ENCODE measurements around the gene ICOS. TPM values are rescaled to one million over a fixed set of nuclear protein-coding genes. Genes with fewer than 3 reads are reported as not detected.
A peak's percentile ranks its signal among the peaks of the same experiment; 100 is the strongest.

ICOS gene
- polyA plus RNA-seq, 1 of the 3 experiments (the other 2 are of a cell fraction) = not detected

DNA sequence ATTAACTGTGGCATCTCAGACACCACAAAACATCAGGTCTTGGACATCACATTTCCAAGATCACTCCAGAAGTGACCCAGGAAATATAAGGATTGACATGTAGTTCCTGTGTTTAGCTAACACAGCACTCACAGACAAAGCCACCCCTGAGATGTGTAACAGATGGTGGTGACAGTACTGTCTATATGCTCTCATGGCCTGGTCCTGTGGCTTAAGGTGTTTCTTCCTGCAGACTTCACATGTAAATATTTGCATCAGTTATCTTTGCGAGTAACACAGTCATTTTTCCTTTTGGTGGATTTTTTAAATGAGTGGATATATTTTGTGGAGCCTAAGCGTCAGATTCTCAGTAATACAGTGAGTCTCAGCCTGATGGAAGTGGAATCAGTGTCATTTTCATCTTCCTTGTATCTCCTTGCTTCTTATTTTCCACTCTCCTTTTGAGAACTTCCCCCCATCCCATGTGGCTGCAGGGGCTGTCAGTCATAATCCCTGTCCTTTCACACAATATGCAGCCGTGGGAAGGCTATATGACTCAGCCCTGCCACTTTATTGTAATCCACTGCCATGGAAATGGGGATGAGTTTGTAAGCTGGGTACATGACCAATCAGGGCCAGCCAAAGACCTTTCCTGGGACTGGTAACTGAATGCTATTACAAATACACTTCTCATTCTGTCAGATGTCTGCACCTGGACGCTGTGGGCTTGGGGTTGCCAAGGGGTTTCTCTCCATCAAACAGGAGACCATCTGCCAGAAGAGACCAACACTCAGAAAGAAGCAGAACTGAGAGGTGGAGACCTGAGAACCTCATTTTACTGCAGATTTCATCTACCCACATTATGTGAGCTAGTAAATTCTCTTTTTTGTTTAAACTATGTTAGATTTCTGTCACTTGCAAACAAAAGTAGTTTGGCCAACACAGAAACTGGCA, 74.3 kb downstream of the ICOS start:
- peak overlapping the region in 1 of 2 experiments; percentile 67; a peak in 1 of 4 replicates for H3K27ac ChIP-seq (ENCODE audit: low read depth in 2 of 2, low read length in 1 of 2)
- no peaks in the 10 kb centered on the region for H3K9me3 ChIP-seq
- H4K20me1 ChIP-seq (ENCODE audit: insufficient read depth) = no peaks in the 10 kb centered on the region
- H3K4me3 ChIP-seq (ENCODE audit: low read depth in 2 of 2, low read length in 1 of 2) = no peak overlapping the region
- H3K79me2 ChIP-seq (ENCODE audit: insufficient read depth) = no peaks in the 10 kb centered on the region
- no peak overlapping the region for H3K4me2 ChIP-seq
- DNase-seq = no peak
- no peaks in the 10 kb centered on the region for H3K9me2 ChIP-seq
- WGBS (ENCODE audit: low lambda C conversion rate) = 15% methylated on average over 4 of the region's 4 CpGs
- POLR2A ChIA-PET = no interaction called here
- peaks cover 0 to 19% of the 10 kb centered on the region in 2 experiments; a peak in 2 of 4 replicates for H3K4me1 ChIP-seq (ENCODE audit: control insufficient read depth in 1 of 2, insufficient read depth in 2 of 2, low read depth in 1 of 2, low read length in 1 of 2)
- no peak overlapping the region for H3K9ac ChIP-seq
- no peak for TF ChIP-seq NRF1 (IDR thresholded peaks at IDR 0.05; ENCODE audit: low read depth, low read length)
- TF ChIP-seq, protein P1, sequence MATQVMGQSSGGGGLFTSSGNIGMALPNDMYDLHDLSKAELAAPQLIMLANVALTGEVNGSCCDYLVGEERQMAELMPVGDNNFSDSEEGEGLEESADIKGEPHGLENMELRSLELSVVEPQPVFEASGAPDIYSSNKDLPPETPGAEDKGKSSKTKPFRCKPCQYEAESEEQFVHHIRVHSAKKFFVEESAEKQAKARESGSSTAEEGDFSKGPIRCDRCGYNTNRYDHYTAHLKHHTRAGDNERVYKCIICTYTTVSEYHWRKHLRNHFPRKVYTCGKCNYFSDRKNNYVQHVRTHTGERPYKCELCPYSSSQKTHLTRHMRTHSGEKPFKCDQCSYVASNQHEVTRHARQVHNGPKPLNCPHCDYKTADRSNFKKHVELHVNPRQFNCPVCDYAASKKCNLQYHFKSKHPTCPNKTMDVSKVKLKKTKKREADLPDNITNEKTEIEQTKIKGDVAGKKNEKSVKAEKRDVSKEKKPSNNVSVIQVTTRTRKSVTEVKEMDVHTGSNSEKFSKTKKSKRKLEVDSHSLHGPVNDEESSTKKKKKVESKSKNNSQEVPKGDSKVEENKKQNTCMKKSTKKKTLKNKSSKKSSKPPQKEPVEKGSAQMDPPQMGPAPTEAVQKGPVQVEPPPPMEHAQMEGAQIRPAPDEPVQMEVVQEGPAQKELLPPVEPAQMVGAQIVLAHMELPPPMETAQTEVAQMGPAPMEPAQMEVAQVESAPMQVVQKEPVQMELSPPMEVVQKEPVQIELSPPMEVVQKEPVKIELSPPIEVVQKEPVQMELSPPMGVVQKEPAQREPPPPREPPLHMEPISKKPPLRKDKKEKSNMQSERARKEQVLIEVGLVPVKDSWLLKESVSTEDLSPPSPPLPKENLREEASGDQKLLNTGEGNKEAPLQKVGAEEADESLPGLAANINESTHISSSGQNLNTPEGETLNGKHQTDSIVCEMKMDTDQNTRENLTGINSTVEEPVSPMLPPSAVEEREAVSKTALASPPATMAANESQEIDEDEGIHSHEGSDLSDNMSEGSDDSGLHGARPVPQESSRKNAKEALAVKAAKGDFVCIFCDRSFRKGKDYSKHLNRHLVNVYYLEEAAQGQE (IDR thresholded peaks at IDR 0.05; ENCODE audit: low read depth, low read length) = no peak
- TF ChIP-seq RAD21 (IDR thresholded peaks at IDR 0.05; ENCODE audit: low read length) = no peak
- no peak for TF ChIP-seq CHD2 (IDR thresholded peaks at IDR 0.05; ENCODE audit: low read length, partially characterized antibody)
- no peak for TF ChIP-seq MEF2A (IDR thresholded peaks at IDR 0.05; ENCODE audit: borderline replicate concordance, low read depth)
- TF ChIP-seq, protein P2, sequence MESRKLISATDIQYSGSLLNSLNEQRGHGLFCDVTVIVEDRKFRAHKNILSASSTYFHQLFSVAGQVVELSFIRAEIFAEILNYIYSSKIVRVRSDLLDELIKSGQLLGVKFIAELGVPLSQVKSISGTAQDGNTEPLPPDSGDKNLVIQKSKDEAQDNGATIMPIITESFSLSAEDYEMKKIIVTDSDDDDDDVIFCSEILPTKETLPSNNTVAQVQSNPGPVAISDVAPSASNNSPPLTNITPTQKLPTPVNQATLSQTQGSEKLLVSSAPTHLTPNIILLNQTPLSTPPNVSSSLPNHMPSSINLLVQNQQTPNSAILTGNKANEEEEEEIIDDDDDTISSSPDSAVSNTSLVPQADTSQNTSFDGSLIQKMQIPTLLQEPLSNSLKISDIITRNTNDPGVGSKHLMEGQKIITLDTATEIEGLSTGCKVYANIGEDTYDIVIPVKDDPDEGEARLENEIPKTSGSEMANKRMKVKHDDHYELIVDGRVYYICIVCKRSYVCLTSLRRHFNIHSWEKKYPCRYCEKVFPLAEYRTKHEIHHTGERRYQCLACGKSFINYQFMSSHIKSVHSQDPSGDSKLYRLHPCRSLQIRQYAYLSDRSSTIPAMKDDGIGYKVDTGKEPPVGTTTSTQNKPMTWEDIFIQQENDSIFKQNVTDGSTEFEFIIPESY (IDR thresholded peaks at IDR 0.05; ENCODE audit: borderline replicate concordance, low read depth) = no peak
- TF ChIP-seq YY1 (IDR thresholded peaks at IDR 0.05; ENCODE audit: low read depth) = no peak
- no peak for TF ChIP-seq JUND (IDR thresholded peaks at IDR 0.05)
- TF ChIP-seq MXI1 (IDR thresholded peaks at IDR 0.05; ENCODE audit: low read depth, low read length) = no peak
- TF ChIP-seq POLR2AphosphoS5 (IDR thresholded peaks at IDR 0.05; ENCODE audit: low read depth, low read length) = no peak
- no peak for TF ChIP-seq RFX5 (IDR thresholded peaks at IDR 0.05; ENCODE audit: low read length)
- no peak for TF ChIP-seq RXRA (IDR thresholded peaks at IDR 0.05; ENCODE audit: borderline replicate concordance, low read depth)
- TF ChIP-seq, protein P3, sequence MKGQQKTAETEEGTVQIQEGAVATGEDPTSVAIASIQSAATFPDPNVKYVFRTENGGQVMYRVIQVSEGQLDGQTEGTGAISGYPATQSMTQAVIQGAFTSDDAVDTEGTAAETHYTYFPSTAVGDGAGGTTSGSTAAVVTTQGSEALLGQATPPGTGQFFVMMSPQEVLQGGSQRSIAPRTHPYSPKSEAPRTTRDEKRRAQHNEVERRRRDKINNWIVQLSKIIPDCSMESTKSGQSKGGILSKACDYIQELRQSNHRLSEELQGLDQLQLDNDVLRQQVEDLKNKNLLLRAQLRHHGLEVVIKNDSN (IDR thresholded peaks at IDR 0.05; ENCODE audit: borderline replicate concordance, low read depth) = no peak
- TF ChIP-seq RCOR1 (IDR thresholded peaks at IDR 0.05; ENCODE audit: low read length) = no peak
- TF ChIP-seq TCF12 (IDR thresholded peaks at IDR 0.05) = no peak
- TF ChIP-seq SIN3A (IDR thresholded peaks at IDR 0.05; ENCODE audit: borderline replicate concordance, low read depth, low read length) = no peak
- TF ChIP-seq, protein P4, sequence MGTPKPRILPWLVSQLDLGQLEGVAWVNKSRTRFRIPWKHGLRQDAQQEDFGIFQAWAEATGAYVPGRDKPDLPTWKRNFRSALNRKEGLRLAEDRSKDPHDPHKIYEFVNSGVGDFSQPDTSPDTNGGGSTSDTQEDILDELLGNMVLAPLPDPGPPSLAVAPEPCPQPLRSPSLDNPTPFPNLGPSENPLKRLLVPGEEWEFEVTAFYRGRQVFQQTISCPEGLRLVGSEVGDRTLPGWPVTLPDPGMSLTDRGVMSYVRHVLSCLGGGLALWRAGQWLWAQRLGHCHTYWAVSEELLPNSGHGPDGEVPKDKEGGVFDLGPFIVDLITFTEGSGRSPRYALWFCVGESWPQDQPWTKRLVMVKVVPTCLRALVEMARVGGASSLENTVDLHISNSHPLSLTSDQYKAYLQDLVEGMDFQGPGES (IDR thresholded peaks at IDR 0.05; ENCODE audit: low read depth, low read length) = no peak
- no peak for TF ChIP-seq FOXJ3 (CRISPR knock-in tag; IDR thresholded peaks at IDR 0.05)
- TF ChIP-seq, protein P5, sequence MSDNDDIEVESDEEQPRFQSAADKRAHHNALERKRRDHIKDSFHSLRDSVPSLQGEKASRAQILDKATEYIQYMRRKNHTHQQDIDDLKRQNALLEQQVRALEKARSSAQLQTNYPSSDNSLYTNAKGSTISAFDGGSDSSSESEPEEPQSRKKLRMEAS (IDR thresholded peaks at IDR 0.05; ENCODE audit: low read depth) = no peak
- TF ChIP-seq SMC3 (IDR thresholded peaks at IDR 0.05; ENCODE audit: low read depth, low read length) = no peak
- no peak overlapping the region for H2AFZ ChIP-seq (ENCODE audit: low read depth)
- no peaks in the 10 kb centered on the region for H3K36me3 ChIP-seq (replicated peaks in 1 of 2; ENCODE audit: control insufficient read depth in 1 of 2, insufficient read depth in 2 of 2, low read length in 1 of 2)
- no peaks in the 10 kb centered on the region for H3K27me3 ChIP-seq (ENCODE audit: insufficient read depth)
- CTCF ChIA-PET = interaction anchor here (2.9 kb wide), 1 partner anchor 14 kb away, joined by 10 read pairs; no protein-coding TSS in a partner anchor
- H3F3A ChIP-seq (replicated peaks; ENCODE audit: insufficient read depth) = no peaks in the 10 kb centered on the region
